Gastrocnemius medialis (tissue), 4 donors: ENCODE data around the gene CD72. TPM values are rescaled to one million over a fixed set of nuclear protein-coding genes. Genes with fewer than 3 reads are reported as not detected.

Experiments
- ATAC-seq, 2 donors: fragments of 150-250 bp; one replicate each; pipeline ENCODE4 v1.9.1; 2016
- DNase-seq, 2 donors: peaks; one replicate each; pipeline ENCODE4 v3.0.0-alpha.2; 2019
- H3K27ac ChIP-seq, 4 donors: fragments of 200-600 bp; sonication (generic); 1 replicate in 1 of 4; 2 replicates in 3 of 4; pipeline ENCODE4 v1.5.1; 2016 to 2018; ENCODE audit warnings: mild to moderate bottlenecking in 2 of 4, moderate library complexity in 1 of 4
- H3K27me3 ChIP-seq, 3 donors: fragments of 200-600 bp; sonication (generic) in 2 of 3; 1 replicate in 1 of 3; 2 replicates in 2 of 3; pipeline versions ENCODE4 v1.5.1 to v1.6.0; 2016 to 2019; ENCODE audit warnings: mild to moderate bottlenecking in 1 of 3, moderate library complexity in 1 of 3
- H3K36me3 ChIP-seq, 2 donors: fragments of 200-600 bp; sonication (generic) in 1 of 2; one replicate each; pipeline ENCODE4 v1.5.1; 2017 to 2018
- H3K4me1 ChIP-seq, 2 donors: fragments of 200-600 bp; sonication (generic) in 1 of 2; one replicate each; pipeline ENCODE4 v1.5.1; 2016 to 2017; ENCODE audit warnings: mild to moderate bottlenecking in 2 of 2
- H3K4me3 ChIP-seq, 4 donors: fragments of 200-600 bp; sonication (generic) in 3 of 4; 1 replicate in 1 of 4; 2 replicates in 3 of 4; pipeline ENCODE4 v1.5.1; 2016 to 2019; ENCODE audit warnings: mild to moderate bottlenecking in 2 of 4
- H3K9me3 ChIP-seq, 3 donors: fragments of 200-600 bp; sonication (generic) in 2 of 3; 1 replicate in 1 of 3; 2 replicates in 2 of 3; pipeline ENCODE4 v1.5.1; 2016 to 2019
- CTCF ChIP-seq, 5 experiments: fragments of 450-650 bp in 3 of 5; fragments of 200-600 bp in 2 of 5; sonication (generic) in 2 of 5; IDR thresholded peaks in 4 of 5; conservative IDR thresholded peaks in 1 of 5; 1 replicate in 4 of 5; 2 replicates in 1 of 5; pipeline ENCODE4 v1.5.1; 2016 to 2019; ENCODE audit warnings: antibody characterized with exemption in 5 of 5, mild to moderate bottlenecking in 3 of 5, moderate library complexity in 3 of 5
- POLR2A ChIP-seq, 2 donors: fragments of 450-650 bp; IDR thresholded peaks; one replicate each; pipeline ENCODE4 v1.6.1; 2017; ENCODE audit warnings: antibody characterized with exemption in 2 of 2, mild to moderate bottlenecking in 2 of 2, moderate library complexity in 2 of 2
- in situ Hi-C, 4 donors: fragments of 200-750 bp; cut with MboI; loops; one replicate each; pipeline versions ENCODE4 v1.15.0 to v1.8.0; 2017; ENCODE audit warnings: low sequenced_read_pairs in 4 of 4
- intact Hi-C: fragments of 100-400 bp; cut with DNase I; formaldehyde crosslinking; loops from one replicate; pipeline ENCODE4 v1.15.1; 2023; ENCODE audit warnings: low total_unique reads
- total RNA-seq, 4 donors: library from RNA; depleted of rRNA; stranded (reverse); fragments of >200 nt; gene quantifications; one replicate each; pipeline versions ENCODE4 v1.1.0 to v1.2.3, GENCODE V29; 2016

The CD72 gene
- total RNA-seq, 4 donors from 2014 or later = 0.40 to 18.3 (median 0.68) TPM

- intact Hi-C loops = no loop called here
- H3K27ac ChIP-seq = no peak overlapping the region
- ATAC-seq = no peak
- in situ Hi-C loops = no loop called here
- TF ChIP-seq CTCF (IDR thresholded peaks at IDR 0.05 in 4 of 5, conservative IDR thresholded peaks at IDR 0.05 in 1 of 5) = no peak
- H3K4me1 ChIP-seq = no peaks in the 10 kb centered on the region
- no peak overlapping the region for H3K4me3 ChIP-seq
- no peak for DNase-seq
- H3K27me3 ChIP-seq = no peaks in the 10 kb centered on the region
- H3K9me3 ChIP-seq = no peaks in the 10 kb centered on the region
- H3K36me3 ChIP-seq = no peaks in the 10 kb centered on the region
Observed at GRCh38 chr9:35636135-35636876, 18.1 kb upstream of the CD72 start.

GRCh38 chr9:35635730-35636129, 17.5 kb upstream of the CD72 start:
- H3K4me3 ChIP-seq = no peak overlapping the region
- DNase-seq (no peak), ATAC-seq (no peak)
- H3K9me3 ChIP-seq = no peaks in the 10 kb centered on the region
- H3K36me3 ChIP-seq = no peaks in the 10 kb centered on the region
- H3K27ac ChIP-seq = no peak overlapping the region
- intact Hi-C loops = no loop called here
- TF ChIP-seq POLR2A (IDR thresholded peaks at IDR 0.05) (no peak), CTCF (IDR thresholded peaks at IDR 0.05 in 4 of 5, conservative IDR thresholded peaks at IDR 0.05 in 1 of 5) (no peak)
- in situ Hi-C loops = no loop called here
- H3K4me1 ChIP-seq = no peaks in the 10 kb centered on the region
- no peaks in the 10 kb centered on the region for H3K27me3 ChIP-seq

GRCh38 chr9:35629597-35629996, 11.4 kb upstream of the CD72 start:
- Histone ChIP-seq H3K27me3 (no peaks in the 10 kb centered on the region), H3K36me3 (no peaks in the 10 kb centered on the region), H3K9me3 (no peaks in the 10 kb centered on the region), H3K4me1 (no peaks in the 10 kb centered on the region), H3K4me3 (no peak overlapping the region), H3K27ac (no peak overlapping the region)
- intact Hi-C loops = no loop called here
- in situ Hi-C loops = no loop called here
- ATAC-seq (no peak), DNase-seq (no peak)
- no peak for TF ChIP-seq POLR2A (IDR thresholded peaks at IDR 0.05)
- TF ChIP-seq CTCF (IDR thresholded peaks at IDR 0.05 in 4 of 5, conservative IDR thresholded peaks at IDR 0.05 in 1 of 5) = no peak

- DNase-seq = no peak
- intact Hi-C loops = no loop called here
- H3K9me3 ChIP-seq = no peaks in the 10 kb centered on the region
- no peak for ATAC-seq
- H3K4me1 ChIP-seq = no peaks in the 10 kb centered on the region
- H3K27ac ChIP-seq = no peak overlapping the region
- H3K27me3 ChIP-seq = no peaks in the 10 kb centered on the region
- TF ChIP-seq POLR2A (IDR thresholded peaks at IDR 0.05) = no peak
- TF ChIP-seq CTCF (IDR thresholded peaks at IDR 0.05 in 4 of 5, conservative IDR thresholded peaks at IDR 0.05 in 1 of 5) = no peak
- no peaks in the 10 kb centered on the region for H3K36me3 ChIP-seq
- no peak overlapping the region for H3K4me3 ChIP-seq
- in situ Hi-C loops = no loop called here
Observed at GRCh38 chr9:35628389-35628991, 10.3 kb upstream of the CD72 start.
